Measurements from ENCODE around the gene SHANK1.

GRCh38 chr19:50667759-50668231 lies 51.8 kb downstream of the SHANK1 start:
- no peak for TF ChIP-seq CTCF (IDR thresholded peaks at IDR 0.05)
- TF ChIP-seq POLR2AphosphoS5 (IDR thresholded peaks at IDR 0.05): no peak
- TF ChIP-seq POLR2A (IDR thresholded peaks at IDR 0.05): no peak
